8988T (cell line): ENCODE measurements around the gene TFDP3.

Source experiments
- DNase-seq: peaks from one replicate; pipeline ENCODE4 v3.0.0; 2011

Gene TFDP3, protein sequence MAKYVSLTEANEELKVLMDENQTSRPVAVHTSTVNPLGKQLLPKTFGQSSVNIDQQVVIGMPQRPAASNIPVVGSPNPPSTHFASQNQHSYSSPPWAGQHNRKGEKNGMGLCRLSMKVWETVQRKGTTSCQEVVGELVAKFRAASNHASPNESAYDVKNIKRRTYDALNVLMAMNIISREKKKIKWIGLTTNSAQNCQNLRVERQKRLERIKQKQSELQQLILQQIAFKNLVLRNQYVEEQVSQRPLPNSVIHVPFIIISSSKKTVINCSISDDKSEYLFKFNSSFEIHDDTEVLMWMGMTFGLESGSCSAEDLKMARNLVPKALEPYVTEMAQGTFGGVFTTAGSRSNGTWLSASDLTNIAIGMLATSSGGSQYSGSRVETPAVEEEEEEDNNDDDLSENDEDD

DNA sequence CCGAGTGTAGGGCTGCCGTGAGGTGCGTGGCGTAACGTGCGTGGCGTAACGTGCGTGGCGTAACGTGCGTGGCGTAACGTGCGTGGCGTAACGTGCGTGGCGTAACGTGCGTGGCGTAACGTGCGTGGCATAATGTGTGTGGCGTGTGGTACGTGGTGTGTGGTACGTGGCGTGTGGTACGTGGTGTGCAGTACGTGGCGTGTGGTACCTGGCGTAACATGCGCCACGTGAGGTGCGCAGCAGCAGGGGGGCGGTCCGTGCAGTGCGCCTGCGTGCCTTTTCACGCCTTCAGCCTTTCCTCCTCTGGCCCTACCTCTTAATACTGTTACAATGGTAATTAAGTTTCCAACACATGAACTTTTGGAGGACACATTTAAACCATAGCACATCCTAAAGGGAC lies at the start of gene TFDP3:
TSS of gene TFDP3 (minus strand) at position 26 of the 400 bp plus-strand sequence. CDS start 95 bp downstream, outside the sequence.
- DNase-seq = no peak

DNA sequence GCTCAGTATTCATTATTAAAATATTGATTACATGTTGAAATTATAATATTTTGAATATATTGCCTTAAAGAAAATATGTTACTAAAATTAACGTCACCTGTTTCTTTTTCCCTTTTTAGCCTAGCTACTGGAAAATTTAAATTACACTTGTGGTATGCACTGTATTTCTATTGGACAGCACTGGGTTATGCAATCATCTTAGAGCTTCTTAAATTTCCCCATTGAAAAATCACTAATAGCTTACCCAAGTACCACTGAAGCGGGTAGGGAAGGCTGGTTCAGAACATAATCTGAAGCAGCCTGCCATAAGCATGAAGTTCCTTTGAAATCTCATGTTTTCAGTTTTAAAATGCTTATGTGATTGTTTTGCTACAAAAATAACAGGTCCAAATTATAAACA lies 49.5 kb upstream of the TFDP3 start:
- DNase-seq = no peak

DNA sequence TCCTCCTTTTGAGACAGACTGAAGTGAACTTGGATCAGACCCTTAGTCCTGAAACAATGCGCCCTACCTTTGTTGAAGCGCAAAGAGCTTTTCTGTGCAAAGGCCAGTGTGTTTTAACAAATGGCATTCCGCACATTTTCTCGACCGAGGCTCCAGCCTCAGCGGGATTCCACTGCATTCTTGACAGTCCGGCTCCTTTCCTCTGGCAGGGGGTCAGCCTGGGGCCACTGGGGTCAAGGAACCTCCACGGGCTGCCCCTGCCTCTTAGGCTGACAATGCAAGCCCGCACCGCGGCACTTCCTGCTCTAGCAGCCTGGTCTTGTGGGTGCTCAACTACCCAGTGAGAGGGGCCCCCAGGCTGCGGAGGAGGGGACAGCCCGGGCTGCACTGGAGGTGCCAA lies 47.2 kb upstream of the TFDP3 start:
- no peak for DNase-seq

DNA sequence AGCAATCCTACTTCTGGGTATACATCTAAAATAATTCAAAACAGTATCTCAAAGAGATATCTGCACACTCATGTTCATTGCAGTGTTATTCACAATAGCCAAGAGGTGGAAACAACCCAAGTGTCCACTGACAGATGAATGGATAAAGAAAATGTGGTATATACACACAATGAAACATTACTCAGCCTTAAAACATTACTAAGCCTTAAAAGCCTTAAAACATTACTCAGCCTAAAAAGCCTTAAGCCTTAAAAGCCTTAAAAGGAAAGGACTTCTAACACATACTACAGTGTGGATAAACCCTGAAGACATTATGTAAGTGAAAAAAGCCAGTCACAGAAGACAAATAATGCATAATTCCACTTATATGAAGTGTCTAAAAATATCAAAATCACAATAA lies 40.3 kb upstream of the TFDP3 start:
- DNase-seq = no peak

DNA sequence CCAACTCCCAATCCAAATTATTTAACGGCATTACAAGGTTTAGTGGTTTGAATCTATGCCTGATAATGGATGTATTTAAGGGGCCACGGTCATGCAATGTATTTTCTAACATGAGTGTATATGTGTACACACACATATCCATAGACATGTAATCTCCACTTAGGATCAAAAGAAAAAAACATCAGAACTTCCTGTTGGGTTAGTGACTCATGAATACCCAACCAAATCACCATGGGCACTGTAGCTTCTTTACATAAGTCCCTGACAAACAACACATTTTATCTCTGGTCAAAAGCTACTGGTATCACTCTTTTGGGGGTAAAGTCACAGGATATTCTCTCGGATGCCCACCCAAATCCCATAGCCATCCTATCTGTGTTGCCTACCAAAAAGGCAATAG lies 36.5 kb upstream of the TFDP3 start:
- DNase-seq = no peak

DNA sequence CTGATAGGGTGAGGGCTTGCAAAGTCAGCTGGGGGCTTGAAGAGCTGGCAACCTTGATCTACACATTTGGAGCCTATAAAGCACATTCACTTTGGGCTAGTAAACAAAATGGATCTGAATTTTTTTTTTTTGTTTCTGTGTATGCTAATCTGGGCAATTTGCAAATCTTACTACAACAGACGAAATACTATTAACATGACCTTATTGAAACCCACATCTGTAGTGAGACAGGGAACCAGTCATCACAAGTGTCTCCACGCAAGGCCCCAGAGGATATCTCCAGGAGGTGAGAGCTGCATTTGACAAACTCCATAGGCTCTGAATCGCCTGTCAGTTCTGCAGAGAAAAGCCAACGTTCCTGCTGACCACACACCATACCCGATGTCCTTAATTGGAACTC lies 33.0 kb upstream of the TFDP3 start:
- no peak for DNase-seq

DNA sequence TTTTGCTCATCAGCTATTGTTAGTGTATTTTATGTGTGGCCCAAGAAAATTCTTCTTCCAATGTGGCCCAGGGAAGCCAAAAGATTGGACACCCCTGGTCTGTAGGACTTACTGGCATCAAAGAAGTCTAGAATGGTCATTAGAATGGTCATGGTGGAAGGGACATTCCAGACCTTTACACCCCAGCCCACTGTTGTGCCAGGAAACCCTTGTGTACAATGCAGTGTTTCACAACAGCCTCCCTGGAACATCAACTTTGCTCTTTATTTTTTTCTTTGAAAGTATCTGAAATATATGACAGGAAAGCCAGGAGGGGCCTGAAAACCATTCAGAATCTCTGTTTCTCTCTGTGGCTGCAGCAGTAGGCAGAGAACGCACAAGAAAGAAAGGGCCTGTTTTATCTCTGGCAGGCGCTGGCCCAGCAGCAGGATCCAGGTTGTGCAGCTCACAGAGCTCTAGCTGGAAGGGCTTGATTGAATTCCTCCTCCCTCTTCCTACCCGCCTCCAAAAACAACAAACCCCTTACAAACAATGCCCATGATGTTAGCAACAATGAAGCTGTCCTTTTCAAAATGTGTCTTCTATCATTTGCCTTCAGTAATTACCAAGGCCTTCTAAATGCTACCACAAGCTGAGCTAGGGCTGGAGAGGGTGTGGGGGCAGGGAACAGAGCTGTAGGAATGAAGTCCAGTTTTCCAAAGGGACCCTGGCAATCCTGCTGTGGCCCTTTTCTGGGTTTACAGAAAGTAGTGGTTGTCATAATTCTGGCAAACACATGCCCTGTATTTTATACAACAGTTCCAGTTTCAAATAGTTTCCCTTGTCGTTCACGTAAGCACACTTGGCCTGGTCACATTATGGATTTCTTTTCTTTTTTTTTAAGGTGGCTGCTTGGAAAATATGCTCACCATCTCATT lies 32.3 kb upstream of the TFDP3 start:
- DNase-seq = no peak

DNA sequence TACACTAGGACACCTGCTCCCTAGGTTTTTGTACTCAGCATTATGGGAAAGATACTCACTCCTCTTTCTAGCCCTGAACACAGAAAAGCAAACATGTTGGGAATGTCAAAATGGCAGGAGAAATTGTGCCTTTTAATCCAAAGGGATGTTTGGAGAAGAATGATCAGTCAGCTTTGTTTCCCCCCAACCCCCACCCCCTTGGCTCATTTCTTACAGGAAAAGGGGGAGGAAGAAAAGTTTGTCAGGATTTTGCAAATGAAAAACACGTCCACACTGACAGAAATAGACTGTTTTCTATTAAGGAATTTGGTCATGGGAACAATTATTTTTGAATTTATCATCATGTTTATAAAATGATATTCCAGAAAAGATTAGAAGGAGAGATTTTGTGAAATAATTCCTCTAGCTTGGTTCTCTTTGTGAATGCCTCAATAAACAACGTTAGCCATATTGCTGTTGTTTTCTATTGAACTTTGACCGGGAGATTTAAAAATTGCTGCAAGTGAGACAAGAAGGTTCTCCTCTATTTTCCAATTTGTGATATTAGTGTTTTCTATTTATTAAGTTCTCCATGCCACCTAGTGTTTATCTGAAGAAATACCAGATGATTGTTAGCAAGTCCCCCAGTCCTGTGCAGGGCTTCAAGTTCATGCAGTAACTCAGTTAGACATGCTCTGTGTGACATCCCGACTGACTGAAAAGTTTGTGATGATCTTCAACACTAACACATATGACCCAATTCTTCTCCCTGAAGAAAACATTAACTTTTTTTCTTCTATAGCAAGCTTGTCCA lies 31.3 kb upstream of the TFDP3 start:
- no peak for DNase-seq

DNA sequence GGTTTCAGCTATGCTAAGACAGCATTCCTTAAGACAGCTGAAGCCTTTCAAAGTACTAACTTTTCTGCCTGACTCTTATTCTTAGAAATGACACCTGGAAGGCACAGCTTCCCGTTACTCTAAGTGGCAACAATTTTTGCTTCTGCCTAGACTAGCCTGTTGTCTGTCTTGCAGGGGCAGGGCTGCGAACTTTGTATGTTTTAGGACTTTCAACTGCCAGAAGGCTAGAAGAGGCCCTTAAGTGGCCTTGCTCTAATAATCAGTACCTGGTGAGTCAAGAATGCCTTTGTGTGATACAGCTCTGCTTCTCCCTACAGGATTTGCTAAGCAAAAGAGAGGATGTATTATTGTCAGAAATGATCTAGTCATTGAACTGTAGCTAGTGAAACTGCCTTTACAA lies 30.0 kb upstream of the TFDP3 start:
- DNase-seq = no peak

DNA sequence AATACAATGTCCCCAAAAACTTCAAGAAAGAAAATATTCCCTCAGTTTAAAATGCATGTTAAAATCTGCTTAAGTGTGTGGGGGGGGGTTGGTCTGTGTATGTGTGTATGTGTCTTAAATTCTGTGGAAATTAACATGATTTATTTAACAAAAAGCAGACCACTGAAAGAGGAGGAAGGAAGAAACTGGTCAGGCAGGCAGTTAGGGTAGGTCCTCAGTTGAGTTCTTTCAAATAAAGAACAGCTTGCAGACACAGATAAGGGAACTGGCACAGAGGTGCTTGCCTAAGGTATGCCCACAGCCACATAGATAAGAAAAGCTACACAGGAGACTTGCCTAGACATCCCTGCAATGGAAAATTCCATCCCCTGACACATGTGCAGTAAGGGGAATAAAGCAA lies 28.8 kb upstream of the TFDP3 start:
- DNase-seq = no peak

DNA sequence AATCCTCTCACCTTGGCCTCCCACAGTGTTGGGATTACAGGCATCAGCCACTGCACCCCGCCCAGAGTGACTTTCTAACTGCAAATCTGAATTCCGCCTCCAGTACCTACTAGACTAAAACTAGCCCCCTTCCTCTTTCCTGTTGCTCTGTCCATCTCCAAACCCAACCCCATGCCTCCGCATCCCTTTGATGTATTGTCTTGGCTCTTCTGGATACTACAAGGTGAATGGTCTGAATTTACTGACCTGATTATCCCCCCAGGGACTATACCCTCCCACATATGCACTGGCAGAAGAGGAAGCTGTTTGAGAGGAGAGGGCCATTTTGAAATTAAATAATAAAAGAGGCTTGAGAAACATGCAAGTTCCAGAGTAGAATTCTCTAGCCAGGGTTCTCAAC lies 17.7 kb upstream of the TFDP3 start:
- DNase-seq = no peak

DNA sequence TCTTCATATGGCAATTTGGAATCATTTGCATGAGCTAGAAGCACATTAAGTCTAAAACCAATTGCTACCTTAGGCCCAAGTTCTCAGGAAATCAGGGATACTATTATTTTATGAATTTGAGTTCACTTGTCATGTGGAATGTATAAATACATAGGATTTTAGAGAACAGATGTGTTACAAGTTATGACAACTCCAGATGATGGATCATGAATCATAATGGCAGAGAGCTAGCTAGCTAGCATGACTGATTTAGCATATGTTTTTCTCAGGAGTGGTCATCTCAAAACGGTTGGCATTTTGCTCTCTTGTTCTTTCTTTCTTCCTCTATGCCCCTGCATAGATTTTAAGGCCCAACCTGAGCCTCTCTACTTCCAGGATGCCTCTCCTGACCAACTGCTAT lies 14.2 kb upstream of the TFDP3 start:
- DNase-seq = no peak

DNA sequence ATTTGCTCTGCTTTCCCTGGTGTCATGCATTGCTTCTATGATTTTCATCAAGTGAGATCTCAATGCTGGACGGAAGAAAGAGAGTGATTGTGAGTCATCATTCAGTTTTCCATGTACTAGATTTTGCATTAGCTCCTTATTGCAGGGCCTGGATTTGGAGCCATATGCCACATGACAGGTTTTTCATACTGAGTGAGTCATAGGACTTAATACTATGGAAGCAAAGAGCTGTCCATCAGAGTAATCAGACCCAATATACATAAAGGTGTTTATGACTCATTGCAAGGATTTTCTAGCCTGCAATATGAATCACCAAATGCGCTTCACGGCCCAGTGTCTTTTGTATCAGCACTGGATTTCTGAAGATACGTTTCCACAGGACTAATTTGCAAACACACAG lies 11.2 kb upstream of the TFDP3 start:
- DNase-seq = no peak

DNA sequence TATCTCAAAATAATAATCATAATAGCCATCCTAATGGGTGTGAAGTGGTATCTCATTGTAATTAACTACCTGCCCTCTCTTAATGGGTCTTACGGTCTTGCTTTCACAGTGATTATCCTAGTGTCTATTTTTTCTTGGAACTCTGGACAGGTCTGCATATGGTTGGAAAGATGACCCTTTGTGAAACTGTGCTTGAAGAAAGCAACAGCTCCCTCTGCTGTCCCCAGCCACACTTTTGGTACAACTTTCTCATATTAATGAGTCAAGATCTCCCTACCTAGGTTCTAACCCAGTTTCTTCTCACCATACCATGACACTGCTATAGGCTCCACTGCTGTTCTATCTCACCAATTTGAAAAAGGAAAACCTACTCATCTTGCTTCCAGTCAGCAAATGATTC lies 2.4 kb downstream of the TFDP3 start:
- DNase-seq = peak; percentile 24

DNA sequence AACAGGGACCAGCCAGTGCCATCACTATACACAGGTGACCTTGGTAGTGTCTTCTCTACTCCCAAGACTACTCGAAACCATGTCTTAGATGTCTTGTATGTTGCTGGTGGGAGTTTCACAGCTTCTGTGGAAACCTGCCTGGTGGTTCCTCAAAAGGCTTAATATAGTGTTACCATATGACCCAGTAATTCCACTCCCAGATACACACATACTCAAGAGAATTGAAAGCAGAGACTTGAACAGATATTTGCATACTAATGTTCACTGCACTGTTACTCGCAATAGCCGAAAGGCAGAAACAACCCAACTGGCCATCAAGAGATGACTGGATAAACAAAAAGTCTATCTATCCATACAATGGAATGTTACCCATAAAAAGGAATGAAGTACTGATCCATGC lies 3.1 kb downstream of the TFDP3 start:
- no peak for DNase-seq

DNA sequence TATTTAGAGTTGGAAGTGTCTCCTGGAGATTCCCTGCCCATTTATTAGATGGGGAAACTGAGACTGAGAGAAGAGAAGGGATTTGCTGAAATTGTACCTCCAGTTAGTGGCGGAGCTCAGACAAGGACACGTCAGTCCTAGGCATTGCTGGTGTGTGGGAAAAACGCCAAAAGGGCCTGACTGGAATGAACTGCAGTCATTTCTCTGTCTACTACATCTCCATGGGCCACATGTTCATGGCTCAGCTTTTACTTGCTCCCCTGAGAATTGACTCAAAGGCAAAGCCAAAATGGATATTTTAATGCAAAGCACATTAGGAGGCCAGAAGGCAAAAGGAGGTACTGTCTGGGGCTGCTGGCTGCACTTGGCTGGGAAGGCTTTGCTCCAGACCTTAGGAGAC lies 3.9 kb downstream of the TFDP3 start:
- no peak for DNase-seq

DNA sequence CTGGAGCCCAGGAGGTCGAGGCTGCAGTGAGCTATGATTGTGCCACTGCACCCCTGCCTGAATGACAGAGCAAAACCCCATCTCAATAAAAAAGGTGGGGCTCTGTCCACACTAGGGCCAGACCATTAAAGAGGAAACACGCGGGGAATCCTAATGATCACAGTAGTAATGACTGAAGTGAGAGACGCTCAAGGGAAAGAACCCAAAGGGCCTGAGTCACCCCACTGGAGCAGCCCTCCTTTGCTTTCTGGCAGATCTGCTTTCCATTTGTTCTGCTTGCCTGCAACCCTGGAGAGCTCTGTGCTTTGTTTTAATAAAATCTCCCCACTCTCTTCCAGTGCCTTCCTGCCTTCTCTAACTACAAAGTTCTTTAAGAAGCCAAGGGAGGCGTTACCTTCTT lies 5.0 kb downstream of the TFDP3 start:
- no peak for DNase-seq

DNA sequence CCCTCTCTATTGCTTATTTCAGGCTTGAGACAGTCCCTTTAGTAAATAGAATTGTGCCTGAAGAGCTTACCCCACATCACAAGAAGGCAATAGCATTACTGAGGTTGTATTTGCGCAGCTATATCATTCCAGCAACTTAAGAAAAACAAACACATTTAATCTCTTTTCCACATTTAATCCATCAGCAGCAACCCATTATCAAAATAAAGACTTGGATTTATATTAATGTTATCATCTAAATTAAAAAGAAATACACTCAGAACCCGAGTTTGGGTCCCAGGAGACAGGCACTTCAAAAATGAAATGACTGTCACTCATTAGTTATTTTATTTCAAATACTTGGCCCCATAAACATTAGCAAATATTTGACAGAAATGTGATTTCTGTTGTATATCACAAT lies 10.4 kb downstream of the TFDP3 start:
- DNase-seq = no peak

DNA sequence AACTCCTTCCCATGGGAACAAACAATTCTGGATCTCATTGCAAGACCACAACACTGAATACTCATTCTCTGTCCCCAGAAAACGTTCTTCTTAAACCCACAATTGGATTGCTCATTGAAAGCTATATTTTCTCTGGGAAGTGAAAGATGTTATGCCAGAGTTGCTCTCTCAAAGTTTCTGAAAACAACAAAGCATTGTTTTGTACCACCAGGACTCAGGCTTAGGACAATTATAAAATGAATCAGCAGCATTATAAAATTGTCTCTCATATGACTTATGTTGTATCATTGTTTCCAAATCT lies 26.5 kb downstream of the TFDP3 start:
- DNase-seq = no peak

DNA sequence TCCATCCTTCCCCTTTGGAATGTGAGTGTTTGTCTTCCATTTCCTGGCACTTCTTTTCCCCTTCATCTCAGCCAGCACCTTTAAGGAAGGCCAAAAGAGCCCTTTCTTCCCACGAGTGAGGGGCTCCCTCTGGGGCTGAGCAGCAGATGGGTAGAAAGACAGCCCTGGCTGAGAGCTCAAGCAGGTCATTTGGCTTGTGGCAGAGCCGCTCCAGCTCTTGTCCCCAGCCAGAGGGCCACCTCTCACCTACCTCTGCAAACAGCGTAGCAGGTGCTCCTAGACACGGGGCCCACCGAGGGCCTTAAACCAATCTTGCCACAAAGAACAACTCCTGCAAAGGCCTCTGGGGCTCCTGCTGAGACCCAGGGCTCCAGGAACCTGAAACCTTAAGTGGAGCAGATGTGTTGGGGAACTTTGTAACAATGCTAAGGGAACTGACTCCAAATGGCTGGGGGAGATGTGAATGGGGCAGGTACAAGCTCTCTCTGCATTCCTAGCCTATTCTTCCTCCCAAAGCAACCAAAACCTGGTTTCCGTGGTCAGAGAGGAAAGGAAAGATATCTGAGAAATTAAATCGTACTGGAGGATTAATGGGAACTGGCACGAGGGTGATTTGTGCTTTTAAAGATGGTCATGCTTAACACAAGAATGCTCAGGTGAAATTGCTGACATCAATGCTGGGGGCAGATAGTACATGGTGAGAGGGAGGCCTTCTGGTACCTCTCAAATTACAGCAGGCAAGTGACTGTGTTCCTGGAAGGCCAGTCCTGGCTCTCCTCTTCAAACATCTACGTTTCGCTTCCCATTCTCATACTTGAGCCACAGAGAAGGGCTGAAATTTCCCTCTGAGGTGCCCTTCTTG lies 27.0 kb downstream of the TFDP3 start:
- no peak for DNase-seq

DNA sequence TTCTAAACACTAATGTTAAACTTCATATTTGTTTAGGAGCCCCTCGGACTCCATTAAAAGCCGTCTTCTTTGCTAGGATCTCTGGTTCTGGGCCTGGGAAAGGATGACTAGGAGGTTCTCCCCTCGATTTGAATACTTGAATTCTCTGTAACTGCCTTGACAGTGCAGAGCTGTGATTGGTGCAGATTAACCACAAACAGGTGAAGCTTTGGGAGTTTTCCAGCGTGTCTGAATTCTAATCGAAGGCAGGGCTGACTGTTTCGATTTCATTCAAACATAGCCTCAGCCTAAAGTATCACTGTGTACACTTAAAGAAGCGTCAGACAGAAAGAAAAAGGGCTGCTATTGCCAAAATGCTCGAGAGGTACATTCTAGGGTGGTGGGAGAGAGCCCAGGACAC lies 29.0 kb downstream of the TFDP3 start:
- DNase-seq = no peak

DNA sequence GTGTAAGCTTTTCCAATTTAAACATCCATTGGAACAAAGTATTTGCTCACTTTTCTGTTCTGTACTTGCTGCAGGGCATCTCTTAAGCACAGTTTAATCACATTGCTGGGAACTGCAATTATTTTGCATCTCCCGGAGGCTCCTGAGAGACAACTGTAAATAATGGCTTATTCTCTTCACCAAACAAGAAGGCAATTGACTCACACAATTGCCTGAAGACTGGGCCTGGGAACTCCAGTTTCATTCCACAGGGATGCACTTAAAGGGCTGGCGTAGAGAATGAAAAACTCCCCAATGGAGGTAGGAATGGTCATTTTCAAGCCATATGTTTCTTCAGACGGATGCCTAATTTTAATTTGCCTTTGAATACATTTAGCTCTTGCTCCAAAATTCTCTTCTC lies 29.5 kb downstream of the TFDP3 start:
- DNase-seq = no peak

DNA sequence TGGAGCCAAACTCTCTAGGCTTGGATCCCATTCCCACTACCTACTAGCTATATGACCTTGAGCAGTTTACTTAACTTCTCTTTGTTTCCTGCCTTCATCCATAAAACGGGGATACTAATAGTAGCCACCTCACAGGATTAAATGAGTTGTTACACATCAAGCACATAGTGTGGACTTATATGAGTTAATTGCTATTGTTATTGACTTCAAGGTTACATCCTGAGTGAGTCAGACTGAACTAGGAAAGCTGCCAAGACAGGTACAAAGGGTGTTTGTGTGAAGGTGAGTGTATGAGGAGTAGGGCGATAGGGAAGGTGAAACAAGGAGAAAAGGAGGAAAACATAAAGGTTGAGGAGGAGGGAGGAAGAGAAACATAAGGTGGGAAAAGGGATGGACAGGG lies 32.2 kb downstream of the TFDP3 start:
- no peak for DNase-seq
